ENCODE results near the gene MIGA2. TPM values are rescaled to one million over a fixed set of nuclear protein-coding genes. Genes with fewer than 3 reads are reported as not detected.

Gene MIGA2
- total and polyA plus RNA-seq, 2 experiments from 2014 or later: 19.3 to 47.8 TPM

DNA sequence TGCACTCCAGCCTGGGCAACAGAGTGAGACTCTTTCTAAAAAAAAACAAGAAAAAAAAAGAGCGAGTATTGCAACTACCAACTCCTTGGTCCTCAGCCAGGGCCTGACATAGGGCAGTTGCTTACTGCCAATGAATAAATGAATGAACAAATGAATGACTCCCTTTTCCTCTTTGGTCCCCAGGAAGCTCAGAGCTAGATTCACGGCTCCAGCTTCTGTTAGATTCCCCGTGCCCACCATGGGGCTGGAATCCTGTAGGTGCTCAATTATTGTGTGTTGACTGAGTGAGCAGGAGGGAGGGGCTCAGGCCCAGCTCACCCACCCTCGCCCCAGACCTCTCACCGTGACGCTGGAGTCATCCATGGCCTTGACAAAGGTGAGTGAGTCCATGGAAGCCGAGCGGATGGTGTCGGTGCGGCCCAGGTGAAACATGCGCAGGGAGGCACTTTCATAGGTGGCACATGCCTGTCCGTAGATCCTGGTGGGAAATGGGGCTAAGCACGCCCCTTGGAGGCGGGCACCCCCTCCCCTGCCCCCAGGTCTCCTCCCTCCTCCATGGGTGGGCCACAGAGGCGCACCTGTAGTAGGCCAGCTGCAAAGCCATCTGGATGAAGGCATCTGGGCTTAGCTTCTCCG, 61.4 kb downstream of the MIGA2 start:
- peaks cover 6% of the 10 kb centered on the region for H3K4me1 Mint-ChIP-seq
- no peak for TF ChIP-seq POLR2AphosphoS5 (IDR thresholded peaks at IDR 0.05; ENCODE audit: low read depth)
- TF ChIP-seq STAT1 (IDR thresholded peaks at IDR 0.05; ENCODE audit: unreplicated experiment): no peak
- no peak for TF ChIP-seq CREB1 (CRISPR knock-in tag; IDR thresholded peaks at IDR 0.05; ENCODE audit: low read depth)
- TF ChIP-seq, protein P1, sequence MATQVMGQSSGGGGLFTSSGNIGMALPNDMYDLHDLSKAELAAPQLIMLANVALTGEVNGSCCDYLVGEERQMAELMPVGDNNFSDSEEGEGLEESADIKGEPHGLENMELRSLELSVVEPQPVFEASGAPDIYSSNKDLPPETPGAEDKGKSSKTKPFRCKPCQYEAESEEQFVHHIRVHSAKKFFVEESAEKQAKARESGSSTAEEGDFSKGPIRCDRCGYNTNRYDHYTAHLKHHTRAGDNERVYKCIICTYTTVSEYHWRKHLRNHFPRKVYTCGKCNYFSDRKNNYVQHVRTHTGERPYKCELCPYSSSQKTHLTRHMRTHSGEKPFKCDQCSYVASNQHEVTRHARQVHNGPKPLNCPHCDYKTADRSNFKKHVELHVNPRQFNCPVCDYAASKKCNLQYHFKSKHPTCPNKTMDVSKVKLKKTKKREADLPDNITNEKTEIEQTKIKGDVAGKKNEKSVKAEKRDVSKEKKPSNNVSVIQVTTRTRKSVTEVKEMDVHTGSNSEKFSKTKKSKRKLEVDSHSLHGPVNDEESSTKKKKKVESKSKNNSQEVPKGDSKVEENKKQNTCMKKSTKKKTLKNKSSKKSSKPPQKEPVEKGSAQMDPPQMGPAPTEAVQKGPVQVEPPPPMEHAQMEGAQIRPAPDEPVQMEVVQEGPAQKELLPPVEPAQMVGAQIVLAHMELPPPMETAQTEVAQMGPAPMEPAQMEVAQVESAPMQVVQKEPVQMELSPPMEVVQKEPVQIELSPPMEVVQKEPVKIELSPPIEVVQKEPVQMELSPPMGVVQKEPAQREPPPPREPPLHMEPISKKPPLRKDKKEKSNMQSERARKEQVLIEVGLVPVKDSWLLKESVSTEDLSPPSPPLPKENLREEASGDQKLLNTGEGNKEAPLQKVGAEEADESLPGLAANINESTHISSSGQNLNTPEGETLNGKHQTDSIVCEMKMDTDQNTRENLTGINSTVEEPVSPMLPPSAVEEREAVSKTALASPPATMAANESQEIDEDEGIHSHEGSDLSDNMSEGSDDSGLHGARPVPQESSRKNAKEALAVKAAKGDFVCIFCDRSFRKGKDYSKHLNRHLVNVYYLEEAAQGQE (IDR thresholded peaks at IDR 0.05; ENCODE audit: unreplicated experiment): no peak
- no peak for TF ChIP-seq CTCF (conservative IDR thresholded peaks at IDR 0.05; ENCODE audit: low read depth in 2 of 2)
- no peak for TF ChIP-seq ETS1 (IDR thresholded peaks at IDR 0.05)
- Histone ChIP-seq H3K36me3 (ENCODE audit: insufficient read depth) (no peaks in the 10 kb centered on the region), H3F3A (replicated peaks; ENCODE audit: low read depth) (no peaks in the 10 kb centered on the region), H3K4me2 (no peak overlapping the region), H2AFZ (no peak overlapping the region), H3K27me3 (ENCODE audit: insufficient read depth) (no peaks in the 10 kb centered on the region), H3K27ac (ENCODE audit: low read depth) (no peak overlapping the region), H3K9me2 (ENCODE audit: insufficient read depth) (no peaks in the 10 kb centered on the region), H4K20me1 (replicated peaks; ENCODE audit: insufficient read depth) (peaks cover 4% of the 10 kb centered on the region; the same call in 1 of the 2 replicates), H3K4me3 (no peak overlapping the region), H3K4me1 (ENCODE audit: insufficient read depth) (peaks cover under 1% of the 10 kb centered on the region; the same call in 1 of the 2 replicates), H3K79me2 (replicated peaks; ENCODE audit: insufficient read depth) (no peaks in the 10 kb centered on the region)
- no peaks in the 10 kb centered on the region for H3K36me3 Mint-ChIP-seq (ENCODE audit: low read depth)
- no peak overlapping the region for H3K4me3 Mint-ChIP-seq
- no peaks in the 10 kb centered on the region for H3K9me3 Mint-ChIP-seq
- H3K27me3 Mint-ChIP-seq (ENCODE audit: insufficient read depth, low read depth, poor library complexity): peaks cover 16% of the 10 kb centered on the region
- no peak overlapping the region for H3K27ac Mint-ChIP-seq
- ATAC-seq: no peak
- no peak for DNase-seq (ENCODE audit: low spot score)

DNA sequence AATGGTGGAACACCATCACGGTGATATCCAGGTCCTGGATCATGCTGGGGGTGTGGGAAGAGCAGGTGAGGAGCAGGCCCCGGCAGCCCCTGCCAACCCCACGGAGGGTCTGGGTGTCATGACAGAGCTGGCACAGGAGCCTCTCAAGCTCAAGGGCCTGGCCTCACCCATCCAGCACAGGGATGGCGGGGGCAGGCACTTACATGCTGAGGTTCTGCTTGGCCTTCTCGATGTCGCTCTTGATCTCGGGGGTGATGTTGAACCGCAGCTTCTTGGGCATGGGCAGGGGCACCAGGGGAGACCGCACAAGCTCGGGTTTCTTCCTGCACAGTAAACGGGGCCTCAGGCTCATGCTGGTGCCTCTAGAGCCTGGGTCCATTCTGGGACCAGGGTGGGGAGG, 61.9 kb downstream of the MIGA2 start:
- peaks cover 16% of the 10 kb centered on the region for H3K27me3 Mint-ChIP-seq (ENCODE audit: insufficient read depth, low read depth, poor library complexity)
- no peaks in the 10 kb centered on the region for H3K36me3 Mint-ChIP-seq (ENCODE audit: low read depth)
- Histone ChIP-seq H4K20me1 (replicated peaks; ENCODE audit: insufficient read depth) (peaks cover 4% of the 10 kb centered on the region; the same call in 1 of the 2 replicates), H3K4me2 (no peak overlapping the region), H3K27ac (ENCODE audit: low read depth) (no peak overlapping the region), H3K4me3 (no peak overlapping the region), H2AFZ (no peak overlapping the region), H3K9me2 (ENCODE audit: insufficient read depth) (no peaks in the 10 kb centered on the region), H3K4me1 (ENCODE audit: insufficient read depth) (peaks cover 4% of the 10 kb centered on the region; the same call in 1 of the 2 replicates), H3K27me3 (ENCODE audit: insufficient read depth) (no peaks in the 10 kb centered on the region), H3K79me2 (replicated peaks; ENCODE audit: insufficient read depth) (no peaks in the 10 kb centered on the region), H3F3A (replicated peaks; ENCODE audit: low read depth) (no peaks in the 10 kb centered on the region), H3K36me3 (ENCODE audit: insufficient read depth) (no peaks in the 10 kb centered on the region)
- peaks cover 6% of the 10 kb centered on the region for H3K4me1 Mint-ChIP-seq
- DNase-seq (ENCODE audit: low spot score) (no peak), ATAC-seq (no peak)
- H3K4me3 Mint-ChIP-seq: no peak overlapping the region
- H3K9me3 Mint-ChIP-seq: no peaks in the 10 kb centered on the region
- TF ChIP-seq POLR2AphosphoS5 (IDR thresholded peaks at IDR 0.05; ENCODE audit: low read depth): no peak
- no peak overlapping the region for H3K27ac Mint-ChIP-seq
